Measurements from ENCODE around the gene ERBIN.

Gene ERBIN

GRCh38 chr5:65926893-65927292 lies 518 bp downstream of the ERBIN start:
- TF ChIP-seq CTCF (IDR thresholded peaks at IDR 0.05; ENCODE audit: borderline replicate concordance, insufficient read depth, low read depth, low read length): no peak

GRCh38 chr5:65927503-65928321 lies 1.3 kb downstream of the ERBIN start:
- H3K4me3 ChIP-seq (ENCODE audit: low read depth, low read length): peak overlapping the region; percentile 84
- no peak for TF ChIP-seq CTCF (IDR thresholded peaks at IDR 0.05; ENCODE audit: borderline replicate concordance, insufficient read depth, low read depth, low read length)

More at GRCh38 chr5:65926893-65927292, 518 bp downstream of the ERBIN start:
- H3K4me3 ChIP-seq (ENCODE audit: low read depth, low read length): peak overlapping the region; percentile 84

- TF ChIP-seq CTCF (IDR thresholded peaks at IDR 0.05; ENCODE audit: borderline replicate concordance, insufficient read depth, low read depth, low read length): no peak
- H3K4me3 ChIP-seq (ENCODE audit: low read depth, low read length): peak overlapping the region; percentile 84
Observed at GRCh38 chr5:65928322-65928752, 2.0 kb downstream of the ERBIN start.

DNA sequence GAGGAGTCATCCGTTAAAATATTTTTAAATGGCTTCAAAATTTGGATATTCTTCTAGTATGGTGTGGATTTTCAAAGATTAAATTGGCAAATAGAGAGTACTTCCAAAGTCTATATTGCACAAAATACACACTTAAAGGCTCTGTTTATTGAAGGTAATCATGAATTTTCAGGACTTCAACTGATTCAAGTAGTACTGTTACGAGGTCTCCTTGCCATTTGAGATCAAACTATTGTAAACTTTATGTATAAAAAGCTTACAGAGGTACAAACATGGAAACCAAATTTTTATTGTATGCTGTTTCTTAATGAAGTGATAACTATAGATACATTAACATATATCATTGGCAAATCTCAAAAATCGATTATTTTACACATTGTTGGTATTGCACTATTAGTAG lies 2.5 kb downstream of the ERBIN start:
- TF ChIP-seq CTCF (IDR thresholded peaks at IDR 0.05; ENCODE audit: borderline replicate concordance, insufficient read depth, low read depth, low read length): no peak
- no peak overlapping the region for H3K4me3 ChIP-seq (ENCODE audit: low read depth, low read length)

GRCh38 chr5:65932676-65933075 lies 6.3 kb downstream of the ERBIN start:
- H3K4me3 ChIP-seq (ENCODE audit: low read depth, low read length): no peak overlapping the region
- no peak for TF ChIP-seq CTCF (IDR thresholded peaks at IDR 0.05; ENCODE audit: borderline replicate concordance, insufficient read depth, low read depth, low read length)

DNA sequence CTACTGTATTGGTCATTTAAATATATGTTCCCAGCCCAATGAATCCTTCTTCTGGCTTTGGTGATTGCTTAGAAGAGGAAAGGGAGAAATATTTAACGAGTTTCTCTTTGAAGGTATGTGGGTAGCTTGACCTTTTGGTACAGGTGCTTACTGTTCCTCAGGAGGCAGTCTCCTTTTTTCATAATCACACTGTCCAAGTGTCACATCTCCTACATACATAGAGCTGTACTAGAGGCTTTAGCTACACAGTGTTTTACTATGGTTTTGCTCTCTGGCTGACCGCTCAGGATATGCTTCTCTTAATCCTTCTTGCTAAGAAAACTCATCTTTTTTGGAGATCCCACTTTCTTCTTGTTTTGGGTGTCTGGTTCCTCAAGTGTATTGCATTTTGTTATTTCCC lies 6.9 kb downstream of the ERBIN start:
- H3K4me3 ChIP-seq (ENCODE audit: low read depth, low read length): no peak overlapping the region
- no peak for TF ChIP-seq CTCF (IDR thresholded peaks at IDR 0.05; ENCODE audit: borderline replicate concordance, insufficient read depth, low read depth, low read length)

DNA sequence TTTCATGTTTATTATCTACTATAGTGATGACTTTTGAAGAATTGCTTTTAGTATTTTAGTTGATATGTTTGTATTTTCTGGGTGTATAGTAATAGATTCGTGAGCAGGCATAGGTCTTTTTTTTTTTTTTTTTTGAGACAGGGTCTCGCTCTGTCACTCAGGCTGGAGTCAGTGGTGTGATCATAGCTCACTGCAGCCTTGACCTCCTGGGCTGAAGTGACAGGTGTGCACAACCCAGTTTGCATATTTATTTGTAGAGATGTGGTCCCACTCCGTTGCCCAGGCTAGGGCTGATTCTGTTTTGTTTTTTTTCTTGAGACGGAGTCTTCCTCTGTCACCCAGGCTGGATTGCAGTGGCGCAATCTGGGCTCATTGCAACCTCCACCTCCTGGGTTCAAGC lies 11.9 kb downstream of the ERBIN start:
- no peak for TF ChIP-seq CTCF (IDR thresholded peaks at IDR 0.05; ENCODE audit: borderline replicate concordance, insufficient read depth, low read depth, low read length)
- H3K4me3 ChIP-seq (ENCODE audit: low read depth, low read length): no peak overlapping the region

Data from GM12875 (cell line).